Activated CD4-positive, CD25-positive, alpha-beta regulatory T cell treated with anti-CD3 and anti-CD28 coated beads, Interleukin-2, amount 50 U/mL, for 72 hours (primary cell): ENCODE measurements around the gene ST6GAL2.

Source experiments
- DNase-seq: peaks from one replicate; pipeline ENCODE4 v3.0.0; 2021

The ST6GAL2 gene

DNA sequence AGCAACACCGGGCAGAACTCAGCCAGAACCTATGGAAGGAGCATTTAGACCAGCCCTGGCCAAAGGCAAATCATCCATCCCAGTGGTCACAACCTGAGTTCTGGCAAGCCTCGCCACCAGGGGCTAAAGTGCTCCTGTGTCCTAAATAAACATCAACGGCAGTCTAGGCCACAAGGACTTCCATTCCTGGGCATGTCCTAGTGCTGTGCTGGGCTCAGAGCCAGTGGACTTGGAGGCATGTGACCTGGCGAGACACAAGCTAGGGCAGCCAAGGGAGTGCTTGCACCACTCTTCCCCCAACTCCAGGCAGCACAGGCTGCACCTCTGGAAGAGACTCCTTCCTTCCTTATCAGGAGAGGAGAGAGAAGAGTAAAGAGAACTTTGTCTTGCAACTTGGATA, 69.0 kb downstream of the ST6GAL2 start:
- no peak for DNase-seq

GRCh38 chr2:106812841-106813240, 73.1 kb downstream of the ST6GAL2 start:
- DNase-seq = no peak

GRCh38 chr2:106812383-106812782, 73.6 kb downstream of the ST6GAL2 start:
- DNase-seq = no peak

DNA sequence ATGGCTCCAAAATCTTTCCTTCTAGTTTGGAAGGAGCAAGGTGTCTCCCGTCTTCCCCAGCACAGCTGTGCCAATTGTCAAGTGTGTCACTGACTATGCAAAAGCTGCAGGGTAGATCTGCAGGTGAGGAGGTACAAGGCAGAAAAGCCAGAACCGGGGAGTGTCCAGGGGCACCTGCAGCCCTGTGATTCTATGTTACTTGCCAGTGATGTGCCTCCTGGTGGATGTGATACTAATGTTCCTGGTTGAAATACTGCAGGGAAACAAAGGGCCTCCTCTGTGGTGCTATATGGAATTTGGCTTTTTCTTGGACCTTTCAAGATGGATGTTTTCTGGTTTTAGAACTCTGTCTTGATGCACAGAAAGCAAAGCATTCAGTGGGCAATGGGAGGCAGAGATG, 80.3 kb downstream of the ST6GAL2 start:
- no peak for DNase-seq

DNA sequence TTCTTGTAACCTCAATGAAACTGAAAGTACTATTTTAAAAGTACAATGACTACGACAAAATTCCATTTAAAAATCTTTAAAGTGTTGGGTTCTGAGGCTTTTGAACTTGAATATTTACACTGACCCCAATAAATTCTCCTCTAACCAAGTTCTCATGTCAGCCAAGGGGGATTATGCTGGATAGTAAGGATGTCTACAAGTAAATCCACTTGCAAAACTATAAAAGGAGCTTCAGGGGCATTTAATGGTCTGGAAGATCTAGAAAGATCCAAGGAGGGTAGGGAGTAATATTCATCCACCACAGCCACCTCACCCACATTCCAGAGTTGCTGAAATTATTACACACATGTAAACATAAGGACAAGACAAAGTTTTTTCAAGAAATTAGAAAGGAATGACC, 81.8 kb downstream of the ST6GAL2 start:
- no peak for DNase-seq

GRCh38 chr2:106800976-106801655, 84.9 kb downstream of the ST6GAL2 start:
- DNase-seq = no peak

DNA sequence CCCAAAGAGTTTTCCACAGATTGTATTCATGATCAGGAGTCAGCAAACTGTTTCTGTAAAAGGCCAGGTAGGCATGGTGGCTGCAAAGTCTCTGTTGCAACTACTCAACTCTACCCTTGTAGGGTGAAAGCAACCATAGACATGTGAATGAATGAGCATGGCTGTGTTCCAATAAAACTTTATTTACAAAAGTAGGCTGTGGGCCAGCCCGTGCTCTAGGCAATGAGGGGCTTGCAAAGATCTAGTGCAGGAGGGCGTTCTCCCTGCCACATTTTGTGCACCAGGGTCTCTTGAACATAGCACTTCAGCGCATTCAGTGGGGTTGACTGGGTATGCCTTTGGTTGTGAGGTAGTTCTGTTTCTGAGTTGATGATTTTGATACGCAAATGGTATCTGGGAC, 85.8 kb downstream of the ST6GAL2 start:
- DNase-seq = no peak

DNA sequence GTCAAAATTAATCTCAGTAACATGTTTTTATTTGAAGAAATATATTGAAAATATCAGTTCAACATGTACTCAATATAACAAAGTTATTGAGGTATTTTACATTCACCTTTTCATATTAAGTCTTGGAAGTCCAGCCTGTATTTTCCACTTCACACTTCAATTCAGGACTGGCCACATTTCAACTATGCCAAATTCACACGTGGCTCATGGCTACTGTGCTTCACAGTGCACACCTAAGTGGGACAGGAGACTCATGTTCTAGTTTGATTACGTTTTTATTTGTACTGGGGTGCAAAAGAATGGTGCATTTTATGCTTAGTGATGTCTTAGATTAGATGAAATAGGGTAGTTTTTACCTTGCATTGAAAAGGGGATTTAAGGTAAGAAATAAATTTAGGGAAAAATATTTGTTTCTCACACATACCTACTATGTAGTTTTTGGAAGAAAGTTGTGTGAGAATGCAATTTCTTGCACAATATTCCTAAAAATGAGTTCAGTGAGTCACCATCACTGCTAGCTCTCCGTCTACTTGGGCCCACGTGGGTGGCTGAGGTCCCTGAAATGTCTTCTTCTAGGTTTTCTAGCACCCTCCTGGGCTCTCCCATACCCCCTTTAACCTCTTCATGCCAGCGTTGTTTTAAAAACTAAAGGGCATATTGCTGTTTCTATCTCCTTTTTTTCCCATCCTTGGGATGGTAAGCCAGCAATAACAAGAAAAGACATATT, 87.0 kb downstream of the ST6GAL2 start:
- no peak for DNase-seq

GRCh38 chr2:106797494-106797893, 88.5 kb downstream of the ST6GAL2 start:
- no peak for DNase-seq

DNA sequence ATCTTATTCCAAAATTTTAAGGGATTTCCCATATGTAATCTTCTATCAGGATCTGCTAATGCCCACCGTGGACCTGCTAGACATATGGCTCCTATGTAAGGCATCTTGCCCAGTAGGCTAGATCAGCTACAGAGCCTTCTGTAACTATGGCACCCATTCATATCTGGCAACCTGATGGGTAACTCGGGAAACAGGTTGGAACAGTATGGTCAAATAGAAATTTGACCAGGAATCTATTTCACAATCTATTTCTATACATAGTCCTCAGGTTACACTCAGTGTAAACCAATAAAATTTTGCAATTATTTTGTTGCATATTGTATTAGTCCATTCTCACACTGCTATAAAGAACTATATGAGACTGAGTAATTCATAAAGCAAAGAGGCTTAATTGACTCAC, 93.3 kb downstream of the ST6GAL2 start:
- no peak for DNase-seq

DNA sequence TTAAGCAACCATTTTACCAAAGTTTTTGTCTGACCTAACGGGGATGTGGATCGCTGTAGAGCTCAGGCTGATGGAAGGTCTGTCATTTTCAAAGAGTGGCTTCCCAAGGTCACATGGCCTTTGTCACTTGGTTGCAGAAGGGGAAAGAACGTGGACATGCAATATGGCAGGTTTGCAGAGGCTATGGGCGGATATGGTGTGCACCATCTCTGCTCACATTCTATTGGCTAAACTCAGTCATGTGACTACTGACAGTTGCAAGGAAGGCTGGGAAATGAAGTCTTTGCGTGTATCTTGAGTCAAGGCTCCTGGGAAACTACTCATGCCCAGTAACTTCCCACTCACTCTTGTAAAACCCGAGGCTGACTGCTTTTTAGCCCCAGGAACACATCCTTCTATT, 96.8 kb downstream of the ST6GAL2 start:
- no peak for DNase-seq

DNA sequence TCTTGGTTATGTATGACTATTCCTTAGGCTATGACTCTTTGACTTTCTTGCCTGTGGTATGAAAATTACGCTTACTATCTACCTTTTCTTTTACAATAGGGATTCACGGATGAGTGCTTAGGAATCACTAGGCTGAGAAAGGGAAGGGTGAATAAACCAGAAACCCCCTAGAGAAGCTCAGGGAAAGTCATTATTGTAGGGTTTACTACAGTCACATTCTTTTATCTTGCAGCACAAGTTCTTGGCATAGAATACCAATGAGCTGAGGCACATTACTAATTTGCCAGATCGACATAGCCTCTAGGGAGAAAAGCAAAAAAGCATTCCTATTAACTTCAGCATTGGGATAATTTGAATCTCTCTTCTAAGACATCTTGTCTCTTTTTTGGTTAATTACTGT, 103.3 kb downstream of the ST6GAL2 start:
- DNase-seq = no peak

- DNase-seq = no peak
These were observed 104.8 kb downstream of the ST6GAL2 start for GRCh38 chr2:106781196-106781595.

- DNase-seq = no peak
These were observed 114.2 kb downstream of the ST6GAL2 start for GRCh38 chr2:106771811-106772210.

- DNase-seq = no peak
These were observed 115.0 kb downstream of the ST6GAL2 start for GRCh38 chr2:106770986-106771385.

DNA sequence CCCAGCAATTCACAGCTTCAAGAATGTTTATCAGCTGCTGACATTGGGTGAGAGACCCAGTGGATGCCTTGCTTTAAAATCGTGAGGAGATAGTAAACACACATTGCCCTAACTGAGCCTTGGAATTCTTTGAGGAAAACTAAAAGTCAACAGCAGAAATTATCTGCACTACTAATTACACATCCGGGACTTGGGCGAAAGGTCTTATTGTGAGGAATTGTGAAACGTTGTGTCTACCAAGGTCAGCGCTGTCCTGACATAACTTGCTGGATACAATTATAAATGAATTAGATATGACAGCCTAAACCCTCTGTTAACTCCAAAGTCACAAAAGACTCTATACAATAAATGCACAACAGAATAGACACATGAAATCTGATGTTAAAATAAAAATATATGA, 121.4 kb downstream of the ST6GAL2 start:
- DNase-seq = no peak

GRCh38 chr2:106759966-106760365, 126.0 kb downstream of the ST6GAL2 start:
- DNase-seq = no peak

DNA sequence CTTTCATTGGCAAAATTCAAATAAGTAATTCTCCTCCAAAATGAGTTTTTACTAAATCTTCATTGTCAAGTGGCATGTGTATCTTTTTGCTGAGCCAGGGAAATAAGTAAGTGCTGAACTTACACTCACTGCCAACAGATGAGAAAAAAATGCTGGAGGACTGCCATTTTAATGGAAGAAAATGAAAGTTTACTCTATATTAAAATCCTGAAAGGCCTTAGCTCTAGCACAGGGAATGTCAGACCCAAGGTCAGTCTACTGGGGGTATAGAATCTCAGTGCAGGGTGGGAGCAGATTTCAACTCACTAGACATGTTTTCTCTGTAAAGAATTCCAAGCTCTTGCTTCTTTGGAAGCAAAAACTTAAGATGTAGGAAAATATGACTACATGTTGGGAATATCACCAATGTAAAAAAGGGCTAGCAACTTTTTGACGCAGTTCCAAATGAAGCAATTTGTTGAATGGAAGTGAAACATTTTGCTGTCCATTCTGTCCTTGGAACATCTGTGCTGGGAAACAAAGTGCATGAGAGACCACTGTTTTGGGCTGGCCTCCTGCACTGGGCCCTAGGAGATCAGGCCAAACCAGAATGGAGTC, 127.0 kb downstream of the ST6GAL2 start:
- DNase-seq = no peak
